ENCODE data around the gene ARAP3. TPM values are rescaled to one million over a fixed set of nuclear protein-coding genes. Genes with fewer than 3 reads are reported as not detected.

ARAP3 gene
- total and polyA plus RNA-seq, 9 of the 15 experiments (the other 6 are each of a cell fraction or from before 2014, with no cell fraction given): 0.83 to 25.7 (median 6.4) TPM

DNA sequence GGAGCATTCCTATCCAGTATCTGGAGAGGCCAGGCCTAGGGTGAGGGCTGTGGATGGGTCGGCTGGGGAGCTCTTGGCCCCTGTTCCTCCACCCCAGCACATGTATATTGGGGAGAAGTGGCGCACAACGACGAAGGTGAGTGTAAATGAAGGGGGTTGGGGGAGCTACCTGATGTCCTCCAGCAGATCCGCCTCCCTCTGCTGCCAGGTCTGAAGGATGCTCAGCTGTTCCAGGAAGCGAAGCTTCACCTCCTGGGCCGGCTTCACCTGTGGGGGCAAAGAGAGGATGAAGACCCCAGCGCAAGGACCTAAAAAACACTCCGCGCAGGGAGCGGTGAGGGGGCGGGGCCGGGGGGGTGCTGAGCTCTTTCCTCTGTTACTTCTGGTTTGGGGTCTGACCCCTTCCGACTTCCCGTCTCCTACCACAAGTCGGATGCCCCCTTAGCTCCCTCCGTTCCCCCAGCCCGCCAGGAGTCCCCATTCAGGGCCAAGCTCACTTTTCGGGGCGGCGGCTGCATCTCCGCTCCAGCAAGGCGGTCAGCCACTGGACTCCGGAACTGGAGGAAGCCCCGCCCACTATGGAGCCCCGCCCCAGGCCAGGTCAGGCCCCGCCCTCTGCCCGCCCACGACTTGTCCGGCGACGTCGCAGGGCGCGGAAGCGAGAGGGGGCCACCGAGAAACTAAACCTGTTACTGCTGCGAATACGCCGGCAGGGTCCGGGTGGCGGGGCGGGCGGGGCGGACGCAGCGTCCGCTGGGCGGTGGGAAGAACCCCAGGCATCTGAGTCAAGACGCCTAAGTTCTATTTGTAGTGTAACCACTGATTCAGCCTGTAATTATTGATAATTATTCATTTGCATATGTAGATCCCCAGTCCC, 30.9 kb downstream of the ARAP3 start, which contains the start of gene FCHSD1 (continued):
- TF ChIP-seq LEF1 (IDR thresholded peaks at IDR 0.05) (no peak), CC2D1A (IDR thresholded peaks at IDR 0.05) (no peak), CEBPG (CRISPR knock-in tag; IDR thresholded peaks at IDR 0.05) (no peak), CEBPG (tag; conservative IDR thresholded peaks at IDR 0.05 in 1 of 2, IDR thresholded peaks at IDR 0.05 in 1 of 2) (no peak), MAFG (tag; conservative IDR thresholded peaks at IDR 0.05) (no peak), ZNF239 (CRISPR knock-in tag; IDR thresholded peaks at IDR 0.05) (no peak), ZC3H4 (CRISPR knock-in tag; IDR thresholded peaks at IDR 0.05; ENCODE audit: borderline replicate concordance) (no peak), HNRNPH1 (optimal IDR thresholded peaks at IDR 0.05; ENCODE audit: low read depth, low read length) (no peak)
- TF ChIP-seq, protein P1, sequence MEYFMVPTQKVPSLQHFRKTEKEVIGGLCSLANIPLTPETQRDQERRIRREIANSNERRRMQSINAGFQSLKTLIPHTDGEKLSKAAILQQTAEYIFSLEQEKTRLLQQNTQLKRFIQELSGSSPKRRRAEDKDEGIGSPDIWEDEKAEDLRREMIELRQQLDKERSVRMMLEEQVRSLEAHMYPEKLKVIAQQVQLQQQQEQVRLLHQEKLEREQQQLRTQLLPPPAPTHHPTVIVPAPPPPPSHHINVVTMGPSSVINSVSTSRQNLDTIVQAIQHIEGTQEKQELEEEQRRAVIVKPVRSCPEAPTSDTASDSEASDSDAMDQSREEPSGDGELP (CRISPR knock-in tag; IDR thresholded peaks at IDR 0.05; ENCODE audit: borderline replicate concordance): 0 out of 2 replicates have a peak, but pooled peaks have one; percentile 31
- TF ChIP-seq, protein P2, sequence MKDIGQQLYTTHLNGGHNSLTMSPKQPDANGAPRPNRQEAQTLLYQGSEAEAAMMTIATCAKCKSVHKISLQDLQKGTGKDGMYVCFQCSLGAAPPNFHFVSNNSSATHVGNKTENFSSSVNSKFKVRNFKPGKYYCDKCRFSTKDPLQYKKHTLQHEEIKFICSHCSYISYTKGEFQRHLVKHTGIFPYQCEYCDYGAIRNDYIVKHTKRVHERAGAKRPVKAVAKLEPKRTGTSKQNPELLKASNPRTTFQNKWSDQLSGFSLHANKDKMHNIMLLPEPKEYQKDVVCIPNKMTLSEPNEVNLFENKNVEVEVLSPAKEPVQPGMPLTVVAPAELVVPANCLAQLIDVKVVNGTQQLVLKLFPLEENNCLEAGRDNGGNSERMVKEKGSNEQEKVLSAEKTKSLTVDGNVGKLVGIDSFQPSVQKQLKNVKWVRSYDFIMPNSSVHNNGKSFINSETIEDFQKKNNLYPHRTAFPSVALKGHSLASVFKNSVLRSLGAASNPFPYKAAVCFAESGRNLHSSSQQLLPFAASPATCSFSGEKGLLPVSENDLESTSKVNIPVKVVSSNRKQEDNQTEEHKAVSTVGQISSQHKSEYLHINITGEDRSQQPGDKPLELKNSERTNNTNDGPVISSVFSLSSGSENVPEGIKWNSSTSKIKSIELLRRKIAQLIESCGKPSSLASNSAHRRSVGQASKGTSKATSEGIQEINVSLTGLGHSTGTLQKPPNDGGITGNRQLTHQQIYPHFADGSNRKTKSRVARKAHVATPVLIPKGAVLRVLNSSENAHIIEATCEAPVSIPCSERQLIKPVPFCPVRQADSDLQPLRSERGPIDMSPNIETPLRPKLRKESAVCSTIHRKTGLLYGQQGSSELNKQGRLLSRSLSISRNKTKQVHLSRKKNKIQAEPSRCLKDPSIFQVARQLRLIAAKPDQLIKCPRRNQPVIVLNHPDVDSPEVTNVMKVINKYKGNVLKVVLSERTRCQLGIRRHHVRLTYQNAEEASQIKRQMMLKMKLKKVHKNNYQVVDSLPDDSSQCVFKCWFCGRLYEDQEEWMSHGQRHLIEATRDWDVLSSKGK (CRISPR knock-in tag; IDR thresholded peaks at IDR 0.05): no peak
- TF ChIP-seq, protein P3, sequence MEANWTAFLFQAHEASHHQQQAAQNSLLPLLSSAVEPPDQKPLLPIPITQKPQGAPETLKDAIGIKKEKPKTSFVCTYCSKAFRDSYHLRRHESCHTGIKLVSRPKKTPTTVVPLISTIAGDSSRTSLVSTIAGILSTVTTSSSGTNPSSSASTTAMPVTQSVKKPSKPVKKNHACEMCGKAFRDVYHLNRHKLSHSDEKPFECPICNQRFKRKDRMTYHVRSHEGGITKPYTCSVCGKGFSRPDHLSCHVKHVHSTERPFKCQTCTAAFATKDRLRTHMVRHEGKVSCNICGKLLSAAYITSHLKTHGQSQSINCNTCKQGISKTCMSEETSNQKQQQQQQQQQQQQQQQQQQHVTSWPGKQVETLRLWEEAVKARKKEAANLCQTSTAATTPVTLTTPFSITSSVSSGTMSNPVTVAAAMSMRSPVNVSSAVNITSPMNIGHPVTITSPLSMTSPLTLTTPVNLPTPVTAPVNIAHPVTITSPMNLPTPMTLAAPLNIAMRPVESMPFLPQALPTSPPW (CRISPR knock-in tag; IDR thresholded peaks at IDR 0.05): peak; percentile 61

All from K562 (cell line).